Naive thymus-derived CD8-positive, alpha-beta T cell (primary cell): ENCODE data around the gene COL25A1. TPM values are rescaled to one million over a fixed set of nuclear protein-coding genes. Genes with fewer than 3 reads are reported as not detected.
A peak's percentile ranks its signal among the peaks of the same experiment; 100 is the strongest.
"Not testable (repeated sequence)": the region's sequence is repeated elsewhere in the genome, so short reads cannot be mapped to it uniquely, and the experiment has no call there.

Experiments
- ATAC-seq, 2 donors: fragments of 150-1000 bp; cut with Tn5 transposase in 1 of 2; sonication (Bioruptor Pico), chemical (Tn5 transposase) in 1 of 2; 1 replicate in 1 of 2; 2 replicates in 1 of 2; pipeline ENCODE4 v1.10.0; 2021; ENCODE audit warnings: mild to moderate bottlenecking in 2 of 2, moderate library complexity in 2 of 2
- POLR2A ChIA-PET: fragments of 350-600 bp; sonication (Branson Sonifier 250); formaldehyde crosslinking; loops from one replicate; lab custom pipeline; 2021; ENCODE audit warnings: antibody characterized with exemption; lab: Charles Lee
- DNase-seq, 10 donors: peaks; one replicate each; pipeline versions ENCODE4 v3.0.0 to v3.0.0-alpha.2; 2020 to 2022
- H3K27ac Mint-ChIP-seq, 10 donors: one replicate each; pipeline ENCODE4 v1.8.0; 2020 to 2022; ENCODE audit warnings: mild to moderate bottlenecking in 10 of 10, mixed read lengths in 10 of 10, moderate library complexity in 4 of 10, inconsistent platforms in 1 of 10
- H3K27me3 Mint-ChIP-seq, 5 donors: one replicate each; pipeline ENCODE4 v1.8.0; 2021 to 2022; ENCODE audit warnings: mixed read lengths in 5 of 5
- H3K36me3 Mint-ChIP-seq, 3 donors: one replicate each; pipeline ENCODE4 v1.8.0; 2020 to 2022; ENCODE audit warnings: mixed read lengths in 3 of 3, mild to moderate bottlenecking in 2 of 3, inconsistent platforms in 1 of 3
- H3K4me1 Mint-ChIP-seq, 4 donors: one replicate each; pipeline ENCODE4 v1.8.0; 2021 to 2022; ENCODE audit warnings: mixed read lengths in 4 of 4
- H3K4me3 Mint-ChIP-seq, 10 donors: one replicate each; pipeline ENCODE4 v1.8.0; 2020 to 2022; ENCODE audit warnings: mild to moderate bottlenecking in 10 of 10, mixed read lengths in 10 of 10, moderate library complexity in 6 of 10, inconsistent platforms in 1 of 10
- H3K9me3 Mint-ChIP-seq, 9 donors: one replicate each; pipeline ENCODE4 v1.8.0; 2020 to 2022; ENCODE audit warnings: mixed read lengths in 9 of 9, mild to moderate bottlenecking in 3 of 9, inconsistent platforms in 1 of 9, moderate library complexity in 1 of 9
- polyA plus RNA-seq, 3 donors: library from polyadenylated mRNA; unstranded; fragments of 300-500 nt; fragmentation: Illumina TruSeq; gene quantifications; one replicate each; pipeline ENCODE4 v1.2.3, GENCODE V29; 2021
- total RNA-seq, 8 experiments: library from RNA in 2 of 8; stranded (reverse) in 2 of 8; gene quantifications; one replicate each; pipeline ENCODE4 v1.2.3 and lab custom pipeline; 2021 to 2026

Gene COL25A1
- total and polyA plus RNA-seq, 5 experiments from 2014 or later: 0.10 to 1.2 TPM; not detected in 3

DNA sequence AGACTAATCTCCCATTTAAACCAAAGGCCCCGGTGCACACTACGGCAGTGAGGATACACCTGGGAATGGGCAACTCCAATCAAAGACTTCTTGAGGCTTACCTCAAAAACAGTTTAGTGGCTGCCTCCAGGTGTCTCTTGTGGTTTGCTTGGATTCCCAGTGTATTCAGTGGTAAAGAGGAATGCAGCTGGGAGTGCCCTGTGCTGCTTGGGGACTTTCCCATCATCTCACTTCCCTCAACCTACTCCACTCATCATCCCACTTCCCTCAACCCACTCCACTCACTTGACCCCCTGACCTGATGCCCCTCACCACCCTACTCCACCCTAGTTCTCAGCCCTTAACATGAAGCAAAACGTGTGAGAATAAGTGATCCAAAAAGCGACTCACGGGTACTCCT, 362.3 kb downstream of the COL25A1 start:
- peaks cover 0 to 4% (median 1%) of the 10 kb centered on the region in 5 donors for H3K27me3 Mint-ChIP-seq
- POLR2A ChIA-PET: no interaction called here
- no peak overlapping the region for H3K27ac Mint-ChIP-seq
- no peaks in the 10 kb centered on the region for H3K36me3 Mint-ChIP-seq
- no peak overlapping the region for H3K4me3 Mint-ChIP-seq
- DNase-seq: no peak
- H3K4me1 Mint-ChIP-seq: no peaks in the 10 kb centered on the region
- ATAC-seq: no peak
- no peaks in the 10 kb centered on the region for H3K9me3 Mint-ChIP-seq

DNA sequence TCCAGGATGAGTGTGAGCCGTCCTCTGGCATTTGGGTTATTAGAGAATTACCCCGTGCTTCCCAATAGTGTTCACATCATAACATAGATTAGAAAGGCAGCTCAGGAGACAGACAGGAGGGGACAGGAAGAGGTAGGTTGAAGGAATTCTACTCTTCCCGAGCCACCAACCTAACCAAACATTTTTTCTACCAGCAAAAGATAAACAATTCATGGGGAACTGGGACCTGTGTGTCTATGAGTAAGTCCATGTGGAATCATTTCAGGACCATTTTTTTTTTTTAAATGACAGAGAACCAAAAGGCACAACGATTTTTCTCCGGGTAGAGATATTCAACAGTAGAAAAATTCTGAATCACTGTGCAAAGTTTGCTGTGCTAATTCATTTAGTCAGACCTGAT, 365.4 kb downstream of the COL25A1 start:
- H3K27ac Mint-ChIP-seq: no peak overlapping the region
- ATAC-seq: no peak
- H3K4me3 Mint-ChIP-seq: no peak overlapping the region
- H3K36me3 Mint-ChIP-seq: no peaks in the 10 kb centered on the region
- no peak for DNase-seq
- H3K27me3 Mint-ChIP-seq: peaks cover 0 to 4% (median 1%) of the 10 kb centered on the region in 5 donors
- H3K9me3 Mint-ChIP-seq: peaks cover 0 to 4% (median 0%) of the 10 kb centered on the region in 9 donors
- H3K4me1 Mint-ChIP-seq: no peaks in the 10 kb centered on the region
- POLR2A ChIA-PET: no interaction called here

DNA sequence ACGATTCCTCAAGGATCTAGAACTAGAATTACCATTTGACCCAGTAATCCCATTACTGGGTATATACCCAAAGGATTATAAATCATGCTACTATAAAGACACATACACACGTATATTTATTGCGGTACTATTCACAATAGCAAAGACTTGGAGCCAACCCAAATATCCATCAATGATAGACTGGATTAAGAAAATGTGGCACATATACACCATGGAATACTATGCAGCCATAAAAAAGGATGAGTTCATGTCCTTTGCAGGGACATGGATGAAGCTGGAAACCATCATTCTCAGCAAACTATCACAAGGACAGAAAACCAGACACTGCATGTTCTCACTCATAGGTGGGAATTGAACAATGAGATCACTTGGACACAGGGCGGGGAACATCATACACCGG, 368.5 kb downstream of the COL25A1 start:
- POLR2A ChIA-PET, H3K9me3 Mint-ChIP-seq, H3K4me1 Mint-ChIP-seq, H3K4me3 Mint-ChIP-seq, H3K27me3 Mint-ChIP-seq, DNase-seq, H3K36me3 Mint-ChIP-seq, H3K27ac Mint-ChIP-seq, ATAC-seq: not testable (repeated sequence)

DNA sequence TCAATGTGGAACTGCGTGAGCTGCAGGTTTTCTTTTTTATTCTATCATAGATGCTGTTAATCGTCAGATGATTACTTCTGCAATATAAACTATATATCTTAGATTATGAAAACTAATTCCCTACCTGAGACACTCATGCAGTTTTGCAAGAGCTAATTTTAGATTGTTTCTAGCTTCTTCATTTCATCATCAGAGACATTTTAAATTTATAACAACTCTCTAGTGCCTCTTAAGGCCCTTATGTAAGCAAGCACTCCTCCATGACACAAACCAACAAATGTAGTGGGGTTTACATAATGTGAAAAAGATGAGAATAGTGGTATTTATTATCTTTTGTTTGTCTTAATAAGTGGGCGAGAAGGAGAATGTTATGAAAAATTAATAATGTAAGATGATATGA, 369.4 kb downstream of the COL25A1 start:
- POLR2A ChIA-PET: no interaction called here
- H3K4me3 Mint-ChIP-seq: no peak overlapping the region
- ATAC-seq (no peak), DNase-seq (no peak)
- H3K4me1 Mint-ChIP-seq: no peaks in the 10 kb centered on the region
- H3K27me3 Mint-ChIP-seq: peaks cover 0 to 1% (median 0%) of the 10 kb centered on the region in 5 donors
- H3K36me3 Mint-ChIP-seq: no peaks in the 10 kb centered on the region
- peaks cover 0 to 4% (median 0%) of the 10 kb centered on the region in 9 donors for H3K9me3 Mint-ChIP-seq
- no peak overlapping the region for H3K27ac Mint-ChIP-seq

DNA sequence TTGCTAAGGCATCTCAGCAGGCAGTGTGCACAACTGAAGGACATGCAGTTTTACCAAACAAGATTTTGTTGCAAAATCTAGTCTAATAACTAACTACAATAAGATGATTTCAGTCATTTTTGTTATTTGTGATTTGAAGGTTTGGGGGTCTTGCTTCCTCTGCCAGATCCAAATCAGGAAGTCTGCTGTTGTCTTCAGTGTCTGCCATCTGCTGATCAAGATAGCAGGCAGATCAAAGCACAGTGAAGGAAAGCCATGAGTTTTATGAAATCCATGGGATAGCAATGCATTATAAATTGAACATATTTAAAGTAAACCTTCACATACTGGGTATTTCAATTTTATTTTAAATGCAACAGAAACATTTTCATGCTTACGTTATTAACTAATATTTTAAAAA, 370.5 kb downstream of the COL25A1 start:
- H3K27ac Mint-ChIP-seq: no peak overlapping the region
- H3K4me3 Mint-ChIP-seq: no peak overlapping the region
- POLR2A ChIA-PET: no interaction called here
- no peaks in the 10 kb centered on the region for H3K36me3 Mint-ChIP-seq
- H3K9me3 Mint-ChIP-seq: peaks cover 0 to 4% (median 0%) of the 10 kb centered on the region in 9 donors
- DNase-seq (no peak), ATAC-seq (no peak)
- H3K27me3 Mint-ChIP-seq: no peaks in the 10 kb centered on the region
- no peaks in the 10 kb centered on the region for H3K4me1 Mint-ChIP-seq

DNA sequence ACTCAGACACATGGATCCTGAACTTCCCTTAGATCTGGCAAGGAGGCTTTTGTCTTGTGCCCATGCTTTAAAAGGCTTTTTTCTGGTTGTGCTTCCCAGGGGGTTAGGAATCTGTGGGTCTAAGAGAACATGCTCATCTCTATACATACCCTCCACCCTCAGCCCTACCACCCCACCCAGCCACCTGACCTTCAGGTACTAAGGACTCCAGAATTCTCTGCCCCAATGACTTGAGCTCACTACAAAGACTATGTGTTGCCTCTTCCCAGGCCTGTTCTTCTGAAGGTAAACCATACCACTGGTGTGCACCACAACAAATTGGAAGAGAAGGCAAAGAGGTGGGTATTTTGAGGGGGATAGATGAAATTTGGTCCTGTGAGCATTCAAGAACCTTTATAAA, 372.3 kb downstream of the COL25A1 start:
- no peaks in the 10 kb centered on the region for H3K36me3 Mint-ChIP-seq
- H3K27me3 Mint-ChIP-seq: peaks cover 0 to 2% (median 0%) of the 10 kb centered on the region in 5 donors
- H3K4me1 Mint-ChIP-seq: no peaks in the 10 kb centered on the region
- DNase-seq (no peak), ATAC-seq (no peak)
- peaks cover 0 to 4% (median 0%) of the 10 kb centered on the region in 9 donors for H3K9me3 Mint-ChIP-seq
- H3K4me3 Mint-ChIP-seq: no peak overlapping the region
- POLR2A ChIA-PET: no interaction called here
- H3K27ac Mint-ChIP-seq: no peak overlapping the region

DNA sequence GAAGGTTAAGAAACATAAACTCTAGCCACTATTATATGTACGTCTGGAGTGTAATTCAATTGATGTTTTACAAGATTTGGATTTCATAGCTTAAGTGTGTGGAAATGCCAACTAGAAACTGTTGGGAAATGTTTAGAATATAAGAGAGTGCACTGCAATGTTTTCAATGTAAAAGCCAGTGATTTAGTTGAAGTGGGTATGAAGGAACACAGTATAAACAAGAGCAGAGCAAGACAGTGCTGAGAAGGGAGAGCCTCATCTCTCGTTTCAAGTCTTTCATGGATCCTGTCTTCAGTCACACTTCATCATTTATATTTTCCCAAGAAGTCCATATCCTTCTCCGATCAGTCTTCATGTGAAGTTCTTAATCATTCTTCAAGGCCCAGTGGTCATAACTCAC, 375.7 kb downstream of the COL25A1 start:
- Mint-ChIP-seq H3K36me3 (no peaks in the 10 kb centered on the region), H3K9me3 (no peaks in the 10 kb centered on the region), H3K4me1 (no peaks in the 10 kb centered on the region), H3K27me3 (peaks cover 0 to 8% (median 4%) of the 10 kb centered on the region in 5 donors), H3K4me3 (no peak overlapping the region), H3K27ac (no peak overlapping the region)
- DNase-seq (no peak), ATAC-seq (no peak)
- POLR2A ChIA-PET: no interaction called here

DNA sequence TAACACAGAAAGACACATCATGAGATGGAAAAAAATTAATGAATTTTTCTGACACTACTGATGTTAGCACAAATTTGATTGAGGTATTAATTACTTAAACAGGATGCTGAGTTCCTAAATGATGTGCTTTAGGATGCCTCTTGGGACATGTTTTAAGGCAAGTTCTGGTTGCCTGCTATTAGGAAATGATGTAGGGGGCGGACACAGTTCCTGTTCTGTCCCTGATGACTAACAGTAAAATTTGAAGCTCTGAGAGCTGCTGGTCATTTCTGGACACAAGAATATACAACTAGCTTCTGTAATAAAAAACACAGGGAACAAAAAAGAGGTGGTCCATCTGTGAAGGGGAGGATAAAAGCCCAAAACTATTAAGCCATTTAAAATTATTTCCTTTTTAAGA, 376.4 kb downstream of the COL25A1 start:
- POLR2A ChIA-PET: no interaction called here
- no peak overlapping the region for H3K27ac Mint-ChIP-seq
- H3K9me3 Mint-ChIP-seq: no peaks in the 10 kb centered on the region
- H3K36me3 Mint-ChIP-seq: no peaks in the 10 kb centered on the region
- no peak for ATAC-seq
- H3K27me3 Mint-ChIP-seq: peaks cover 0 to 8% (median 5%) of the 10 kb centered on the region in 5 donors
- no peak overlapping the region for H3K4me3 Mint-ChIP-seq
- H3K4me1 Mint-ChIP-seq: no peaks in the 10 kb centered on the region
- no peak for DNase-seq

DNA sequence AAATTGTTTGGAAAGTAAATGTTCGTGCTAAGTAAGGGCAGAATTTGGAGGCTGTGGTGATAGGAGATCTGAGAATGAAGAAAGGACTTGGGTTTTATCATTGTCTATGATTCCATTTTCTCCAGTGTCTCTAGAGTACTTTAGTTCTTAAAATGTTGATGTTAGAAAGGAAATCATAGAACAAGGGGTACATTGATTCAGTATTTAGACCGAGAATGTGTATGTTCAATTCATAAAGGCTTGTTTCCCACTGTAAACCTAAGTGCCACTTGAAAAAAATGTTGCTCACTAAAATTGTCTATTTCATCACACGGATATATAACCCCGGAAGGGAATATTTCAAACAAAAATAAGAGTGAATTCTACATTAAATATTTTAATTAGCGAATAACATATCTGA, 380.3 kb downstream of the COL25A1 start:
- no peak overlapping the region for H3K4me3 Mint-ChIP-seq
- no peaks in the 10 kb centered on the region for H3K9me3 Mint-ChIP-seq
- POLR2A ChIA-PET: no interaction called here
- ATAC-seq (no peak), DNase-seq (no peak)
- H3K4me1 Mint-ChIP-seq: no peaks in the 10 kb centered on the region
- H3K27ac Mint-ChIP-seq: no peak overlapping the region
- peaks cover 0 to 8% (median 5%) of the 10 kb centered on the region in 5 donors for H3K27me3 Mint-ChIP-seq
- H3K36me3 Mint-ChIP-seq: no peaks in the 10 kb centered on the region

DNA sequence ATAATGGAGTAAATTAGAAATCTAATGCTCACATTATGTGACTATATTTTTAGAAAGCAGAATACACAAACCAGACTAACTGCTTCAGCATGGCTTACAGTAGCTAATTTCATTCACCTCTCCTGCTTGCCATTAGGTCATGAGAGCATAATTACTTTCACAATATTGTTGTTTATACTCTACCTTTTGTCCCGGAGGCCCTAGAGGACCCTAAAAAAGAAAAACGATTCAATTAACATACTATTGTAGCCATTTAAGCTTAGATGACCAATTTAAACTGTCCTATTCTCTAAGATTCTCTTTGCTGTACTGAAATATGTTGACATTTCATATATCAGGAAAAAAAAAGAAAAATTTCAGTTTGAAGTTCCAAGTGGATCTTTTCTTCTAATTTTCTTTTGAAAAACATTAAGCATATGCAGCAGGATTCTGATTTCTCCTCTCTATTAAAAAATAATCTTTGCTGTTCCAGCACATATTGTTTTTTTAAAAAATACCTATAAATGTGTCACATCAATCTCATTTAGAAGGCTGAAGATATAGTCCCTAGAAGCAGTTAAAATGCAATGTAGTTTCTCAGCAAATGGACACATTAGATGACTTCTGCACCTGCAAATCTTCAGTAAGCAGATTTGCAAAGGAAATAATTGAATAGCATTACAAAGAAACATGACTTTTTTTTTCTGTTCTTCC, 381.9 kb downstream of the COL25A1 start:
- ATAC-seq (no peak), DNase-seq (no peak)
- no peak overlapping the region for H3K4me3 Mint-ChIP-seq
- POLR2A ChIA-PET: no interaction called here
- no peaks in the 10 kb centered on the region for H3K4me1 Mint-ChIP-seq
- no peaks in the 10 kb centered on the region for H3K36me3 Mint-ChIP-seq
- no peak overlapping the region for H3K27ac Mint-ChIP-seq
- H3K9me3 Mint-ChIP-seq: no peaks in the 10 kb centered on the region
- H3K27me3 Mint-ChIP-seq: peaks cover 0 to 8% (median 5%) of the 10 kb centered on the region in 5 donors

DNA sequence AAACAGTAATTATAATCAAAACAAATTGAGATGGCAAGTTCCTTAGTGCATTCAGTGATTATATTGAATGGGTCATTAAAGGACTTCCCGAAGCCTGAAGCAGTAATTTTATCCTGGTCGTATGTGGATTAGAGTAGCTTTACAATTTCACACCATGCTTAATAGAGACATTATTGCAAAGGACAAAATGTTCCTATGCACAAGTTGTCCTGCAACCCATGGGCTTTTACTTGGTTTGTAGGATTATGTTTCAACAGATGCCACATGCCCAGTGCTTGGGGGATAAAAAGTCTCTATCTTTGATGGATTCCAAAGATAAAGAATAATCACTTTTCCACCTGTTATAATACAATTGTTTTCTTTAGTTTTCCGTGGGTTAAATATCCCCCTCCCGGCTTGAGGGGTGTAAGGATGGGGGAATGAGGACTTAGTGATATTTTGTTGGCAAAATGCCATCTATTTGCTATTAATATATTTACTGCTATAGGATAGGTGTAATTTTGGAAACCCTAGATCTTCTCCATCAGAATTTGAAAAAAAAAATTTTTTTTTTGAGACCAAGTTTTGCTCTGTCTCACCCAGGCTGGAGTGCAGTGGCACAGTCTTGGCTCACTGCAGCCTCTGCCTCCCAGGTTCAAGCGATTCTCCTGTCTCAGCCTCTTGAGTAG, 383.1 kb downstream of the COL25A1 start:
- POLR2A ChIA-PET: no interaction called here
- H3K4me3 Mint-ChIP-seq: no peak overlapping the region
- H3K9me3 Mint-ChIP-seq: no peaks in the 10 kb centered on the region
- ATAC-seq (no peak), DNase-seq (no peak)
- H3K36me3 Mint-ChIP-seq: no peaks in the 10 kb centered on the region
- H3K27me3 Mint-ChIP-seq: peaks cover 0 to 8% (median 5%) of the 10 kb centered on the region in 5 donors
- no peaks in the 10 kb centered on the region for H3K4me1 Mint-ChIP-seq
- H3K27ac Mint-ChIP-seq: no peak overlapping the region

DNA sequence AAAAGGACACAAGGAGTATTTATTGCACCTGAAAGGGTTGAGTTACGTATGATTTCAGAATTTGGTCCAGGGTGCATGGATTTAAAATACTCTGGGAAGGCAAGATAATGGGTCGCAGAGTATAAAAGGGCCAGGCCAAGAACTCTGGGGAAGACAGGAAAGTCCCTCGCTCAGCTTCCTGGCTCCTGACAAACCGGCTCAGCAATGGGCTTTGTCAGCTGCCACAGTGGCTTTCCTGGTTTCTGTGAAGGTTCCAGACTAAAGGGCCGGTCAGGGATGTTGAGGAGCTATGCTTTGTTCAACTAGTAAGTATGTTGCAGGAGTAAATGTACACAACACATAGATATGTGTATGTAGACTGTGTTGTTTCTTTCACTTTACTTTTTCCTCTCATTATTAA, 385.2 kb downstream of the COL25A1 start:
- Mint-ChIP-seq H3K36me3 (no peaks in the 10 kb centered on the region), H3K4me3 (no peak overlapping the region)
- ATAC-seq: no peak

DNA sequence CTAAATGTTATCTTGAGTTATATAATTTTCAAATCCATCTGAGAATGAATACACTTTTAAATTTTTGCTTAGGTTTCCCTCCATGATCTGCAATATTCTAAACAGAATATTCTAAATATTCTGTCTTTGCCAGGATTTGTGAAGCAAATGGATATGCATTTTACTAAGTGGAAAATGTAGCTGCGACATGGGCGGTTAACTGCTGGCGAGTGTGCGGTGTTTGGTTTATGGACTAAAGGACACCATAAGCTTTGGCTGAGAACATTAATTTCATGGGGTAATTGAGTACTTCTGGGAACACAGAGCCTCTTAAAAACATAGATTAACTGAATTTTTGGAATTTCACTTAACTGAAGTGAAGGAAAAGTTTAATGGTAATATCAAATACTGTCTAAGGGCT, 385.8 kb downstream of the COL25A1 start:
- DNase-seq (no peak), ATAC-seq (no peak)
- no peaks in the 10 kb centered on the region for H3K9me3 Mint-ChIP-seq
- peaks cover 0 to 3% (median 0%) of the 10 kb centered on the region in 5 donors for H3K27me3 Mint-ChIP-seq
- peak overlapping the region in 1 of 10 donors; percentile 24 for H3K27ac Mint-ChIP-seq
- no peaks in the 10 kb centered on the region for H3K4me1 Mint-ChIP-seq
- POLR2A ChIA-PET: no interaction called here
- H3K4me3 Mint-ChIP-seq: no peak overlapping the region
- no peaks in the 10 kb centered on the region for H3K36me3 Mint-ChIP-seq

More for the DNA sequence above, 385.2 kb downstream of the COL25A1 start:
- Mint-ChIP-seq H3K27me3 (peaks cover 0 to 5% (median 4%) of the 10 kb centered on the region in 5 donors), H3K4me1 (no peaks in the 10 kb centered on the region), H3K27ac (no peak overlapping the region), H3K9me3 (no peaks in the 10 kb centered on the region)
- POLR2A ChIA-PET: no interaction called here
- no peak for DNase-seq
